ENCODE data around the gene CNTNAP2.

DNA sequence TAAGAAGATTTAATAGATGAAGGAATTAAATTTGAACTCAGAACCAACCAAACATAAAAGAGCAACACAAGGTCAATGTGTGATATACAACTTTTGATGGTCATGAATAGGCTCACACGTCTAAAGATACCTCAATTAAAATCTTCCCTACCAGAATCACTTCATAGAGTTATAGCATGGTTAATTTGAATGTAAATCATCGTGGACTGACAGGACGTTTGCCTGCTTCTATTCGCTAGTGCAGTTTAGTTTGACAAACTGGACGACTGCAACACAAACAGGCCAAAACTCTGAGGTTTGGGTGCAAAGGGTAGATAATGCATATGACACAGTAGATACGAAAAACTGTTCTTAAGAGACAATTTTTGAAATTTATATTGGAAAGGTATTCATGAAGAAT is 32.5 kb upstream of the CNTNAP2 start:
- TF ChIP-seq CTCF (IDR thresholded peaks at IDR 0.05) (no peak), POLR2A (IDR thresholded peaks at IDR 0.05) (no peak)
